GM19023 (cell line): ENCODE results near the gene AP1M2.
"Not testable (repeated sequence)": the region's sequence is repeated elsewhere in the genome, so short reads cannot be mapped to it uniquely, and the experiment has no call there.

ENCODE experiments used
- ATAC-seq: cut with Tn5 transposase; IDR thresholded peaks from one replicate; pipeline ENCODE4 v1.9.1; 2021; ENCODE audit warnings: mild to moderate bottlenecking, moderate library complexity; ENCODE audit not compliant: unreplicated experiment

AP1M2 gene

DNA sequence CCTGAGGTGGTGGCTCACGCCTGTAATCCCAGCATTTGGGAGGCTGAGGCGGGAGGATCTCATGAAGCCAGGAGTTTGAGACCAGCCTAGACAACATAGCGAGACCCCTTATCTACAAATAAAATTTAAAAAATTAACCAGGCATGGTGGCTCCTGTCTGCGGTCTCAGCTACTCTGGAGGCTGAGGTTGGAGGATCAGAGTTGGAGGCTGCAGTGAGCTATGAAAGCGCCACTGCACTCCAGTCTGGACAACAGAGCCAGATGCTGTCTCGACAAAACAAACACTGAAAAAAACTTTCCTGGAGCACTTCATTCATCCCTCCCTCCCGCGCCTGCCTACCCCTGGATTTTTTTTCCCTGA, 44.1 kb downstream of the AP1M2 start:
- no peak for ATAC-seq

- not testable (repeated sequence) for ATAC-seq
These were observed 48.1 kb downstream of the AP1M2 start for GRCh38 chr19:10539016-10539415.

DNA sequence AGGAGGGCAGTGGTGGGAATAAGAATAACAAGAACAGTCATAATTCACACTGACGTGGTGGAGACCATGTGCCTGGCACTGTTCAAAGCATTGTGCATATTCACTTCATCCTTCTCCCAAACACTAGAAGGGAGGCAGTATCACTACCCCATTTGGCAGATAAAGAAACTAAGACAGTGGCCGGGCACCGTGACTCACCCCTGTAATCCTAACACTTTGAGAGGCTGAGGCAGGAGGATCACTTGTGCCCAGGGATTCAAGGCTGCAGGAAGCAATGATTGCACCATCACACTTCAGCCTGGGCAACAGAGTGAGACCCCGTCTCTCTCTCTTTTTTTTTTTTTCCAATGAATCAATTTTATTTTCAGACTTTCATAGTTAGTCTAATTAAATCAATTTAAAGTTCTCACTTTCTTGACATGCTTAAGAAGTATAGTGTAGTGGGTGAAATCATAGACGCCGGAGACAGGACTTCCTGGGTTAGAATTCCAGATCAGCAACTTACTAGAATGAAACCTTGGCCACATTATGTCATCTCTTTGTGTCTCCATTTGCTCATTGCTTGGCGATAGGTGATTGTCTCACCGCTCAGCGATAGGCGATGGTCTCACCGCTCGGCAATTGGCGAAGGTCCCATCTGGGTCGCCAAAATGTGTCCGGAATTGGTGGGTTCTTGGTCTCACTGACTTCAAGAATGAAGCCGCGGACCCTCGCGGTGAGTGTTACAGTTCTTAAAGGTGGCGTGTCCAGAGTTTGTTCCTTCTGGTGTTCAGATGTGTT, 48.7 kb downstream of the AP1M2 start:
- no peak for ATAC-seq

GRCh38 chr19:10537668-10538067, 49.4 kb downstream of the AP1M2 start:
- no peak for ATAC-seq

GRCh38 chr19:10535613-10536012, 51.5 kb downstream of the AP1M2 start:
- no peak for ATAC-seq

GRCh38 chr19:10533646-10534386, 53.3 kb downstream of the AP1M2 start:
- no peak for ATAC-seq

DNA sequence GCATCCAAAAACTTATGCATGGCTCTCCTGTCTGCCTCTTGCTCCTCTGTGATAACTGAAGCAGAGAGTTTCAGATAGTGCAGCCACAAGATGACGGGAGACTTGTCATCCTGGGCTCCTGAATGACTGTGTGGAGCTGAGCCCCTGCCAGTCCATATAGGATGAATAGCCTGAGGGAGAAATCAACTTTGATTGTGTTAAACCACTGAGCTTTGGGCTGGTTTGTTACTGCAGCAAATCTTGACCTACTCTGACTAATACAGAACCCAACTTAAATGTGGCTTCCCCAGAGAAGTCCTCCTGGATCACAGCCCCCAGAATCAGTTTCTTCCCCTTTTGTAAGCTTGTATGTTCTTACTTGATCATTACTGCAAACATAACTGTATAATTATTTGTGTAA, 54.7 kb downstream of the AP1M2 start:
- ATAC-seq, result no peak

GRCh38 chr19:10526887-10527286, 60.2 kb downstream of the AP1M2 start:
- ATAC-seq, result not testable (repeated sequence)

DNA sequence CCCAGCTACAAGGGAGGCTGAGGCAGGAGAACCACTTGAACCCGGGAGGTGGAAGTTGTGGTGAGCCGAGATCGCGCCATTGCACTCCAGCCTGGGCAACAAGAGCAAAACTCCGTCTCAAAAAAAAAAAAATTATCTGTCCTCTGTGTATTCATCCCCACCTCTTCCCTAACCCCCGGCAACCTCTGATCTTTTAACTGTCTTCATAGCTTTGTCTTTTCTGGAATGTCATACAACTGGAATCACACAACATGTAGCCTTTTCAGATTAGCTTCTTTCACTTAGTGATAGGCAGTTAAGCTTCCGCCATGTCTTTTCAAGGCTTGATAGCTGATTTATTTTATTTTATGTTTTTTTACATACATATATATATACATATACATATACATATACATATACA, 61.5 kb downstream of the AP1M2 start:
- no peak for ATAC-seq

DNA sequence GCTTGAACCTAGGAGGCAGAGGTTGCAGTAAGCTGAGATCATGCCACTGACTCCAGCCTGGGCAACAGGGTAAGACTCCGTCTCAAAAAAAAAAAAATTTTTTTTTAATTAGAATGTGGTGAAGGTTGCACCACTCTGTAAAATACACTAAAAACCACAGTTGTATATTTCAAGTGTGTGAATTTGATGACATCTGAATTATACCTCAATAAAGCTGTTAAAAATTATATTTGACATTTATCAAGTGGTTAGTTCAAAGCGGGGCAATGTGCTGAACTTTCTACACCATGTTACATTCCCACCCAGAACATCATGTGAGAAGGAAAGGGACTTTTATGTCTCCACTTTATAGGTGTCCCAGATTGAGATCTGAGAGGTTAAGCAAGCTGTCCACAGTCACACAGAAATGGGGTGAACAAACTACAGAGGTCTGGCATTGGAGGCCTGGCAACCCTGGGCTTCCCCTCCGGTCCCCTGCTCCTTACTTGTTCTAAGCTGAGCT, 63.9 kb downstream of the AP1M2 start:
- ATAC-seq, result no peak
